Right lobe of liver (tissue), 6 donors: ENCODE data around the gene ADGRB3. TPM values are rescaled to one million over a fixed set of nuclear protein-coding genes. Genes with fewer than 3 reads are reported as not detected.

Source experiments
- ATAC-seq, 4 donors: fragments of 200-7000 bp; cut with Tn5 transposase; one replicate each; pipeline ENCODE4 v1.9.1; 2020; ENCODE audit warnings: mild to moderate bottlenecking in 4 of 4, moderate library complexity in 4 of 4
- DNase-seq, 3 donors: peaks; one replicate each; pipeline ENCODE4 v3.0.0-alpha.2; 2020
- H3K27ac ChIP-seq, 3 donors: fragments of 200-600 bp; one replicate each; pipeline ENCODE4 v1.8.0; 2022
- H3K27me3 ChIP-seq, 2 donors: fragments of 200-600 bp; one replicate each; pipeline ENCODE4 v1.8.0; 2022
- H3K36me3 ChIP-seq, 4 donors: fragments of 200-600 bp; sonication (generic) in 1 of 4; one replicate each; pipeline versions ENCODE4 v1.5.1 to v1.8.0; 2017 to 2022; ENCODE audit warnings: control low read depth in 1 of 4
- H3K4me1 ChIP-seq, 4 donors: fragments of 200-600 bp; sonication (generic) in 1 of 4; one replicate each; pipeline versions ENCODE4 v1.5.1 to v1.8.0; 2017 to 2022; ENCODE audit warnings: control low read depth in 1 of 4
- H3K4me3 ChIP-seq, 3 donors: fragments of 200-600 bp; one replicate each; pipeline ENCODE4 v1.8.0; 2022
- H3K9me3 ChIP-seq, 4 donors: fragments of 200-600 bp; sonication (generic) in 1 of 4; one replicate each; pipeline versions ENCODE4 v1.5.1 to v1.8.0; 2017 to 2022; ENCODE audit warnings: control low read depth in 1 of 4
- POLR2A ChIP-seq: fragments of 450-650 bp; IDR thresholded peaks from one replicate; pipeline ENCODE4 v1.6.1; 2017; ENCODE audit warnings: antibody characterized with exemption, mild to moderate bottlenecking
- WGBS: methylation state at CpG from one replicate; pipeline ENCODE4 v1.1.6; 2018; ENCODE audit warnings: low coverage, low lambda C conversion rate; ENCODE audit not compliant: insufficient coverage; ENCODE audit errors: missing lambda C conversion rate; 5-methylcytosine and 5-hydroxymethylcytosine counted together
- intact Hi-C, 2 donors: fragments of 100-400 bp; cut with DNase I; formaldehyde crosslinking; loops; one replicate each; pipeline versions ENCODE4 v1.11.2 to v1.14.1; 2022
- total RNA-seq, 6 experiments: library from RNA; depleted of rRNA in 2 of 6; stranded (reverse); fragments of >200 nt in 2 of 6; fragmentation: NEBNext Ultra II Directional in 3 of 6; extraction: Animal tissue kit (Norgen Biotek cat#: 25700) in 3 of 6; gene quantifications; one replicate each; pipeline versions ENCODE4 v1.1.0 to v1.2.4, GENCODE V29; 2016 to 2023
- TF ChIP-seq, protein P1 (sequence below), 4 donors: fragments of 200-600 bp in 3 of 4; fragments of 450-650 bp in 1 of 4; IDR thresholded peaks; one replicate each; pipeline versions ENCODE4 v1.5.1 to v1.8.0; 2016 to 2022; ENCODE audit warnings: antibody characterized with exemption in 4 of 4, mild to moderate bottlenecking in 2 of 4
- donor health status: DM: no; HTN: yes; CAD: no.
- donor health status: DM: no; HTN: no; CAD: no.
- donor health status: DM: no; HTN: no; CAD: no.
- donor health status: DM: no; HTN: yes; CAD: no.
- donor health status: DM: no; HTN: yes; CAD: no.

ADGRB3 gene
- total RNA-seq, 6 experiments from 2014 or later, result 0.18 to 0.42 (median 0.24) TPM

GRCh38 chr6:68642977-68643376, 7.9 kb downstream of the ADGRB3 start:
- no peaks in the 10 kb centered on the region for H3K4me1 ChIP-seq
- 83% methylated on average over 1 of the region's 1 CpG for WGBS
- no peak for ATAC-seq
- H3K27ac ChIP-seq, result no peak overlapping the region
- no peaks in the 10 kb centered on the region for H3K36me3 ChIP-seq
- no peaks in the 10 kb centered on the region for H3K9me3 ChIP-seq
- no peak for TF ChIP-seq POLR2A
- TF ChIP-seq, protein P1, sequence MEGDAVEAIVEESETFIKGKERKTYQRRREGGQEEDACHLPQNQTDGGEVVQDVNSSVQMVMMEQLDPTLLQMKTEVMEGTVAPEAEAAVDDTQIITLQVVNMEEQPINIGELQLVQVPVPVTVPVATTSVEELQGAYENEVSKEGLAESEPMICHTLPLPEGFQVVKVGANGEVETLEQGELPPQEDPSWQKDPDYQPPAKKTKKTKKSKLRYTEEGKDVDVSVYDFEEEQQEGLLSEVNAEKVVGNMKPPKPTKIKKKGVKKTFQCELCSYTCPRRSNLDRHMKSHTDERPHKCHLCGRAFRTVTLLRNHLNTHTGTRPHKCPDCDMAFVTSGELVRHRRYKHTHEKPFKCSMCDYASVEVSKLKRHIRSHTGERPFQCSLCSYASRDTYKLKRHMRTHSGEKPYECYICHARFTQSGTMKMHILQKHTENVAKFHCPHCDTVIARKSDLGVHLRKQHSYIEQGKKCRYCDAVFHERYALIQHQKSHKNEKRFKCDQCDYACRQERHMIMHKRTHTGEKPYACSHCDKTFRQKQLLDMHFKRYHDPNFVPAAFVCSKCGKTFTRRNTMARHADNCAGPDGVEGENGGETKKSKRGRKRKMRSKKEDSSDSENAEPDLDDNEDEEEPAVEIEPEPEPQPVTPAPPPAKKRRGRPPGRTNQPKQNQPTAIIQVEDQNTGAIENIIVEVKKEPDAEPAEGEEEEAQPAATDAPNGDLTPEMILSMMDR (IDR thresholded peaks at IDR 0.05), result no peak
- intact Hi-C loops, result no loop called here
- peaks cover 0 to 2% of the 10 kb centered on the region in 2 donors for H3K27me3 ChIP-seq
- no peak for DNase-seq
- no peak overlapping the region for H3K4me3 ChIP-seq

DNA sequence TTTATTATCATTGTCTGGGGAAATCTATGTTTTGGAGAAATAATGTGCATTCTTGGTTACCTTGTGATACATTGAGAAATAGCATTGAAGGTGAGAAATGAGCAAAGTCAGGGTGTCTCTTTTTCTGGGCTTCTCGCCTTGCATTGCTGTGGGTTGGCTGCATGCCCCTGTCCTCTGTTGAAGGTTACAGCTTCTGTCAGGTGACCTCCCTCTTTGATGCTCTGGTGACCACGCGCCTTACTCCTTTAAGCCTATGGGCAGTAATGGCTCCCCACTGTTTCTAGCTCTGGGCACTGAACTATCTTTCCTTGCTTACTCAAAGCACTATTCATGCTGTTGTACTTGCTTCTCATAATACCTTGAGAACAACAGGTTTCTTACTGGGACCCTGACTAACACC, 14.6 kb downstream of the ADGRB3 start:
- Histone ChIP-seq H3K27me3 (no peaks in the 10 kb centered on the region), H3K36me3 (no peaks in the 10 kb centered on the region), H3K27ac (no peak overlapping the region), H3K4me1 (no peaks in the 10 kb centered on the region), H3K9me3 (no peaks in the 10 kb centered on the region), H3K4me3 (no peak overlapping the region)
- DNase-seq, result no peak
- ATAC-seq, result no peak
- WGBS, result 83% methylated on average over 3 of the region's 3 CpGs
- TF ChIP-seq, protein P1 (IDR thresholded peaks at IDR 0.05), result no peak
- TF ChIP-seq POLR2A, result no peak
- intact Hi-C loops, result no loop called here

- TF ChIP-seq POLR2A, result no peak
- TF ChIP-seq, protein P1 (IDR thresholded peaks at IDR 0.05), result no peak
- no peaks in the 10 kb centered on the region for H3K4me1 ChIP-seq
- DNase-seq (no peak), ATAC-seq (no peak)
- H3K27ac ChIP-seq, result no peak overlapping the region
- no peaks in the 10 kb centered on the region for H3K27me3 ChIP-seq
- H3K36me3 ChIP-seq, result no peaks in the 10 kb centered on the region
- WGBS, result 68% methylated on average over 4 of the region's 4 CpGs
- no peak overlapping the region for H3K4me3 ChIP-seq
- no peaks in the 10 kb centered on the region for H3K9me3 ChIP-seq
- intact Hi-C loops, result no loop called here
Measured at GRCh38 chr6:68650142-68650541, 15.1 kb downstream of the ADGRB3 start.

GRCh38 chr6:68651011-68651985, 16.2 kb downstream of the ADGRB3 start:
- TF ChIP-seq, protein P1 (IDR thresholded peaks at IDR 0.05), result no peak
- no peak for TF ChIP-seq POLR2A
- intact Hi-C loops, result no loop called here
- 28% methylated on average over 2 of the region's 2 CpGs for WGBS
- Histone ChIP-seq H3K36me3 (no peaks in the 10 kb centered on the region), H3K9me3 (no peaks in the 10 kb centered on the region), H3K4me3 (no peak overlapping the region), H3K27me3 (no peaks in the 10 kb centered on the region), H3K4me1 (no peaks in the 10 kb centered on the region), H3K27ac (no peak overlapping the region)
- no peak for DNase-seq
- ATAC-seq, result peak in 1 of 4 donors; percentile 47
